Tibial artery (tissue), 4 donors: ENCODE measurements around the gene BTG4.

ENCODE experiments used
- DNase-seq, 2 donors: peaks; one replicate each; pipeline ENCODE4 v3.0.0-alpha.2; 2019
- H3K27ac ChIP-seq, 2 donors: fragments of 200-600 bp; sonication (generic) in 1 of 2; 1 replicate in 1 of 2; 2 replicates in 1 of 2; pipeline ENCODE4 v1.5.1; 2018 to 2019; ENCODE audit warnings: mild to moderate bottlenecking in 1 of 2
- H3K27me3 ChIP-seq, 2 donors: fragments of 200-600 bp; sonication (generic) in 1 of 2; one replicate each; pipeline versions ENCODE4 v1.5.1 to v1.6.0; 2016 to 2019
- H3K36me3 ChIP-seq, 3 donors: fragments of 200-600 bp; sonication (generic) in 2 of 3; one replicate each; pipeline ENCODE4 v1.5.1; 2016 to 2019; ENCODE audit warnings: mild to moderate bottlenecking in 2 of 3
- H3K4me1 ChIP-seq, 4 donors: fragments of 200-600 bp; sonication (generic) in 2 of 4; 1 replicate in 3 of 4; 2 replicates in 1 of 4; pipeline ENCODE4 v1.5.1; 2016 to 2019
- H3K4me3 ChIP-seq, 2 donors: fragments of 200-600 bp; sonication (generic) in 1 of 2; 1 replicate in 1 of 2; 2 replicates in 1 of 2; pipeline ENCODE4 v1.5.1; 2018 to 2019; ENCODE audit warnings: mild to moderate bottlenecking in 2 of 2
- H3K9me3 ChIP-seq, 3 donors: fragments of 200-600 bp; sonication (generic) in 1 of 3; one replicate each; pipeline ENCODE4 v1.5.1; 2016 to 2019
- CTCF ChIP-seq, 2 experiments: fragments of 200-600 bp in 1 of 2; fragments of 450-650 bp in 1 of 2; IDR thresholded peaks; one replicate each; pipeline ENCODE4 v1.5.1; 2017 to 2019; ENCODE audit warnings: antibody characterized with exemption in 2 of 2, mild to moderate bottlenecking in 1 of 2, moderate library complexity in 1 of 2
- intact Hi-C: fragments of 100-400 bp; cut with DNase I; formaldehyde crosslinking; loops from one replicate; pipeline ENCODE4 v1.15.0; 2023; ENCODE audit warnings: low total_unique reads

Gene BTG4

GRCh38 chr11:111540114-111540936 is 28.1 kb upstream of the BTG4 start, which contains the start of gene LAYN:
Gene LAYN (plus strand): TSS chr11:111540720. CDS start chr11:111540844, 124 bp downstream.
- Histone ChIP-seq H3K4me3 (peak within 1 kb of the TSS; percentile 69 to 74), H3K27ac (peak within 1 kb of the TSS; percentile 76 to 78), H3K9me3 (no peaks in the 10 kb centered on the region), H3K36me3 (peaks cover 0 to 11% (median 0%) of the 10 kb centered on the region in 3 donors), H3K27me3 (no peaks in the 10 kb centered on the region), H3K4me1 (peaks cover 0 to 26% (median 7%) of the 10 kb centered on the region in 4 donors)
- no peak for TF ChIP-seq CTCF (IDR thresholded peaks at IDR 0.05)
- DNase-seq: peak; percentile 43 to 79
- intact Hi-C loops: no loop called here

GRCh38 chr11:111539426-111540113 is 27.4 kb upstream of the BTG4 start:
- H3K4me1 ChIP-seq: peaks cover 0 to 26% (median 7%) of the 10 kb centered on the region in 4 donors
- TF ChIP-seq CTCF (IDR thresholded peaks at IDR 0.05): no peak
- H3K36me3 ChIP-seq: peaks cover 0 to 7% (median 0%) of the 10 kb centered on the region in 3 donors
- no peak for DNase-seq
- H3K27ac ChIP-seq: peak overlapping the region; percentile 76 to 78
- H3K27me3 ChIP-seq: no peaks in the 10 kb centered on the region
- intact Hi-C loops: no loop called here
- H3K4me3 ChIP-seq: peak overlapping the region; percentile 69 to 74
- no peaks in the 10 kb centered on the region for H3K9me3 ChIP-seq

GRCh38 chr11:111538407-111539114 is 26.4 kb upstream of the BTG4 start:
- Histone ChIP-seq H3K27me3 (no peaks in the 10 kb centered on the region), H3K36me3 (no peaks in the 10 kb centered on the region), H3K9me3 (no peaks in the 10 kb centered on the region), H3K4me3 (no peak overlapping the region), H3K27ac (no peak overlapping the region), H3K4me1 (peaks cover 0 to 26% (median 7%) of the 10 kb centered on the region in 4 donors)
- TF ChIP-seq CTCF (IDR thresholded peaks at IDR 0.05): no peak
- intact Hi-C loops: no loop called here
- DNase-seq: no peak

GRCh38 chr11:111537336-111537860 is 25.2 kb upstream of the BTG4 start:
- Histone ChIP-seq H3K4me1 (peaks cover 0 to 23% (median 7%) of the 10 kb centered on the region in 4 donors), H3K36me3 (no peaks in the 10 kb centered on the region), H3K9me3 (no peaks in the 10 kb centered on the region), H3K27ac (no peak overlapping the region), H3K27me3 (peaks cover 0 to 2% of the 10 kb centered on the region in 2 donors), H3K4me3 (no peak overlapping the region)
- DNase-seq: no peak
- intact Hi-C loops: no loop called here
- TF ChIP-seq CTCF (IDR thresholded peaks at IDR 0.05): no peak

- intact Hi-C loops: no loop called here
- TF ChIP-seq CTCF (IDR thresholded peaks at IDR 0.05): no peak
Measured at GRCh38 chr11:111535281-111535680, 23.1 kb upstream of the BTG4 start.

More at GRCh38 chr11:111535281-111535680, 23.1 kb upstream of the BTG4 start:
- no peak overlapping the region for H3K27ac ChIP-seq
- no peak overlapping the region for H3K4me3 ChIP-seq
- no peak for DNase-seq
- H3K27me3 ChIP-seq: peaks cover 0 to 7% of the 10 kb centered on the region in 2 donors
- H3K4me1 ChIP-seq: peaks cover 0 to 10% (median 4%) of the 10 kb centered on the region in 4 donors
- no peaks in the 10 kb centered on the region for H3K36me3 ChIP-seq
- H3K9me3 ChIP-seq: no peaks in the 10 kb centered on the region
